Endometrium (tissue), 2 donors: ENCODE measurements around the gene GCC2.
"Not testable (repeated sequence)": the region's sequence is repeated elsewhere in the genome, so short reads cannot be mapped to it uniquely, and the experiment has no call there.

ENCODE experiments used
- FAIRE-seq: peaks from 2 replicates; lab custom pipeline; 2012; peaks lifted over from hg19 to GRCh38; lab: Jason Lieb, UNC
- donor health status: control.
- donor health status: control.

Gene GCC2

GRCh38 chr2:108441712-108442111 lies 7.3 kb upstream of the GCC2 start:
- peak; percentile 51 for FAIRE-seq

DNA sequence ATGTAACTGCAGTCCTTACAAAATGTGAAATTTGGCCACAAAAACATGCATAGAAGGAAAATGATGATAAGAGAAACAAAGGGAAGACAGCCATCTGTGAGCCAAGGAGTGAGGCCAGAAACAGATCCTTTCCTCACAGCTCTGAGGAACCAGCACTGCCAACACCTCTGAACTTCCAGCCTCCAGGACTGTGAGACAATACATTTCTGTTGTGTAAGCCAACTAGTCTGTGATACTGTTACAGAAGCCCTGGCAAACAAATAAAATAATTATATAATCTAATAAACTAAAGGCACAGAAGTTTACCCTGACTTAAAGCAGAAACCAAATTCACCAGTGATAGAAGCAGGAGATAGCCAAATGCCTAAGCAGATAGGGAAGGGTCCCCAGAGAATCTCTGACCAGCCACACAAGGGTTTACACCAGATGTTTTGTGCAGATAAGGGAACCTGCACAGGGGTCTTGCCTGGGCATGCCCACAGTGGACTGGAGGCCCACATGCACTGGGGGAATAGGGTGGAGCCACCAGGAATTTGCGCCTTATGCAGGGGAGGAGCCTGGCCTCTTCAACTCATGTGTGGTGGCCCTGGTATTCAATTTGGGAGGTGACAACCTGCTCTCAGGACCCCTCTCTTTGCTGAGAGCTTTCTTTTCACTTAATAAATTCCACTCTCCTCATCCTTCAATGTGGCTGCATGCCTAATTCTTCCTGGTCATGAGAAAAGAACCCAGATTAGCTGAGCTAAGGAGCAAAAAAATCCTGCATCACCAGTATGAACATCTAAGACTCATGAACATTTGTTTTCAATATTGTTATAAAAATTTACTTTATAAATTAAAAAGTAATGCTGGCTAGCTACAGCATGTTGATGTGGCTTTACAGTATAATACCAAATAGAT lies 3.8 kb upstream of the GCC2 start:
- no peak for FAIRE-seq

DNA sequence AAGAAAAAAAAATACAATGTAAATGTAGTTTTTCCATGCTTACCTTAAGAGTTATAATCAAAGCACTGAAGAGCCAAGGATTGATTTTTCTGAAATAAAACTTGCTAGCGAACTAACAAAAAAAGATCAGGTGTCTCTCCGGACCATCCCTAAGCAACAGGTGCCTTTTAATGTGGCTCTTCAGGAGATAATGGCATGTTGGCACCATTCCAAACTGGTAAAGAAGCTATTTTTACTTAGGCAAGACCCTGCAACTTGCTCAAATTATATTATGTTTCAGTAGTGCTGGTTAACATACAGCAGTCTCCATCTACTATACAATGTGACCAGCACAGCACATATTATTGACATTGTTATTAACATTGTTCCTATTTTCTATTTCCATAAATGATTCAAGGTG lies 2.3 kb upstream of the GCC2 start:
- FAIRE-seq, result no peak

- no peak for FAIRE-seq
These were observed 894 bp upstream of the GCC2 start for GRCh38 chr2:108447947-108448677.

- FAIRE-seq, result no peak
These were observed 564 bp downstream of the GCC2 start for GRCh38 chr2:108449410-108450130.

GRCh38 chr2:108450863-108451262 lies 1.9 kb downstream of the GCC2 start:
- FAIRE-seq, result no peak

- FAIRE-seq, result no peak
These were observed 3.0 kb downstream of the GCC2 start for GRCh38 chr2:108451976-108452375.

DNA sequence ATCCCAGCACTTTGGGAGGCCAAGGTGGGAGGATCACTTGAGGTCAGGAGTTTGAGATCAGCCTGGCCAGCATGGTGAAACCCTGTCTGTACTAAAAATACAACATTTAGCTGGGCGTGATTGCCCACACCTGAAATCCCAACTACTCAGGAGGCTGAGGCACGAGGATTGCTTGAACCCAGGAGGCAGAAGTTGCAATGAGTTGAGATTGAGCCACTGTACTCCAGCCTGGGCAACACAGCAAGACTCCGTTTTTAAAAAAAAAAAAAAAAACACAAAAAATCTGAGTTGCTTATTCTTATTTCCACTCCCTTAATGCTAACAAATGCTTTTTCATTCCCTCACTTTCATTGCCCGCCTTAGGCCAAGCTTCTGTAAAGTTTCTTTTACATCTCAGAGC lies 4.5 kb downstream of the GCC2 start:
- not testable (repeated sequence) for FAIRE-seq

GRCh38 chr2:108454440-108454839 lies 5.4 kb downstream of the GCC2 start:
- no peak for FAIRE-seq

DNA sequence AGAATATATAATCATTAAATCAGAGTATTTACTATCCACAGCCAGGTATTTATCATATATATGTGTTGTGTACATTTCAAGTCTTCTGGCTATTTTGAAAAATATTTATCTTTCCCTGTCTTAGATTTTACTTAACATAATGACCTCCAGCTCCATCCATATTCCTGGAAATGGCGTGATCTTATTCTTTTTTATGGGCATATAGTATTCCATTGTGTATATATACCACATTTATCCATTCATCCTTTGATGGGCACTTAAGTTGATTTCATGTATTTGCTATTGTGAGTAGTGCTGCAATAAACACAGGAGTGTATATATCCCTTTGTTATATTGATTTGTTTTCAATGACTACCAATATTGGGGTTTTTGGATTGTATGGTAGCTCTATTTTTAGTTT lies 6.6 kb downstream of the GCC2 start:
- no peak for FAIRE-seq

- no peak for FAIRE-seq
These were observed 9.1 kb downstream of the GCC2 start for GRCh38 chr2:108458082-108458481.

DNA sequence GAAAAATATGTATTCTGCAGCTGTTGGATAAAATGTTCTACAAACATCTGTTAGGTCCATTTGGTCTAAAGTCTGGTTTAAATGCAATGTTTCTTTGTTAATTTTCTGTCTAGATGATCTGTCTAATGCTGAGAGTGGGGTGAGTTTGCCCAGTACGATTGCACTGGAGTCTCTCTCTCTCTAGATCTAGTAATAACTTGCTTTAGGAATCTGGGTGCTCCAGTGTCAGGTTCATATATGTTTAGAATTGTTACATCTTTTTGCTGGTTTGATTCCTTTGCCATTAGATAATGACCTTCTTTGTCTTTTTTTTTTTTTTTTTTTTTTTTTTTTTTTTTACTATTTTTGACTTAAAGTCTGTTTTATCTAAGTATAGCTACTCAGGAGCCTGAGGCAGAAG lies 10.4 kb downstream of the GCC2 start:
- no peak for FAIRE-seq

GRCh38 chr2:108460345-108461037 lies 11.5 kb downstream of the GCC2 start:
- no peak for FAIRE-seq

- FAIRE-seq, result no peak
These were observed 28.1 kb downstream of the GCC2 start for GRCh38 chr2:108477099-108477498.

- FAIRE-seq, result no peak
These were observed 36.2 kb downstream of the GCC2 start for GRCh38 chr2:108485253-108485652.

DNA sequence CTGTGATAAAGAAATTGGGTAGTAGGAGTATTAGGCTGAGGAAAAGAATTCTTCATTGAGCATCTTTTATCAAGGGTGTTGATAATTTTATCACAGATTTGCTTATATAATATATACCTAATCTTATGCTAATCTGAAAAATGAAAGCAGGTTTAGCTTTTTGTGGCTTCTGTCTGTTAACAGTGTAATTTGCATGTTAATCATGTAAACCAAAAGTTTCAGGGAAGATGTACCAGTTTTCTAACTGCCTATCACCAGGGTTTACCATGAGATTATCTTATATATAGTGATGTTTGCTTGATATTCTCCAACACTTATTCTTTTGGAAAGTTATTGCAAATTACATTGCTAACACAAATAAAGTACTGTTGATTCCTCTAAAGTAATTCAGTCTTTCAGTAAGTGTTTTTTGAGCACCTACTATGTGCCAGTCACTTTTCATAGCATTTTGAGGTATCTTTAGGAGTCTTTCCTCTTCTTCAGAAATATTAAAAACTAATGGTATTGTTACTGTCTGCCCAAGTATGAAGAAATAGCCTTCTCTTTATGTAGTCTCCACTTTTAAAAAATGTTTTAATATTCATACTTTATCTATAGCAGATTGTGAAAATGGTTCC lies 41.6 kb downstream of the GCC2 start:
- no peak for FAIRE-seq

- FAIRE-seq, result no peak
These were observed 42.8 kb downstream of the GCC2 start for GRCh38 chr2:108491848-108492247.

DNA sequence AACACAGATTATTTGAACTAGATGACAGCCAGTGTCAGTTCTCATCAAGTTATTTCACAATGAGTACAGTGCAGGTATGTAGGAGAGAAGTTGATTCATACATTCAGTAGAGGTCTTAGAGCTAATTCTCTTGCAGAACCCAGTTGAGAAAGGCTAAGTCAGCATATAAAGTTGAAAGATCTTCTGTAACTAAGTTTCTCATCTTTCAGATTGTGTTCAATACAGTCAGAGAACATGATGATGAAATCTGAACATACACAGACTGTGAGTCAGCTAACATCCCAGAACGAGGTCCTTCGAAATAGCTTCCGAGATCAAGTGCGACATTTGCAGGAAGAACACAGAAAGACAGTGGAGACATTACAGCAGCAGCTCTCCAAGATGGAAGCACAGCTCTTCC lies 43.4 kb downstream of the GCC2 start:
- FAIRE-seq, result no peak

DNA sequence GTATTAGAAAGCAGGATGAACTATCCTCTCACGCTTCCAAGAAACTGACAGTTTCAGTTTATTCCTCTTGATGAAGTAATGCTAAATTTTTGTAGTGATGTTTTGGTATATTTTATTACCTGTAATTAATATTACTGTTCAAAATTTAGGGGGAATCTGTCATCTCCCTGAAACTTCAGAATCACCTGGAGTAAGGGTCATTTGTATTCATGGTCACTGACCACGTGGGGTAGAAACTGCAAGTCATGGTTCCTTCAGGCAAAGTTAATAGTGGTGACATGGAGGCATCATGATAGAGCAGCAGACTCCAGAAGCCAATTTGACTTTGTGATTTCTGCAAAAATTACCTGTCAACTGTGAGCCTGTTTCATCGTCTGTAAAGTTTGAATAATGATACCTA lies 47.2 kb downstream of the GCC2 start:
- FAIRE-seq, result not testable (repeated sequence)

DNA sequence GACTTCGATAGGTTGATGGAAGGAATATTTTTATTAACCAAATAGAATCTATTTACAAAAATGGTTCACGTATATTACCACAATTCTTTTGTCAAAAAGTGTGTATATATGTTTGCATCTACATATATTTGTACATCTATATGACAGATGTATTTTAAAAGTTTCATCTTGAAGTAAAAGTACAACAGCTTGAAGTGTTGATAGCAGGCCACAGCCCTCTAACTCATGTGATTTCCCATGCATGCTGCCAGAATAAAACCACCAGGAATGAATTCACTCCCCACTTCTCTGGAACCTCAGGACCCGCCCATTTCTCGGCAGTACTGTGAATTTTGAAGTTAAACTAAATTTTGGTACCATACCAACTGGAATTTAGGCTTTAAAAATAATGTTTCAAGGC lies 58.6 kb downstream of the GCC2 start:
- not testable (repeated sequence) for FAIRE-seq

- not testable (repeated sequence) for FAIRE-seq
These were observed 63.4 kb downstream of the GCC2 start for GRCh38 chr2:108512431-108512830.

DNA sequence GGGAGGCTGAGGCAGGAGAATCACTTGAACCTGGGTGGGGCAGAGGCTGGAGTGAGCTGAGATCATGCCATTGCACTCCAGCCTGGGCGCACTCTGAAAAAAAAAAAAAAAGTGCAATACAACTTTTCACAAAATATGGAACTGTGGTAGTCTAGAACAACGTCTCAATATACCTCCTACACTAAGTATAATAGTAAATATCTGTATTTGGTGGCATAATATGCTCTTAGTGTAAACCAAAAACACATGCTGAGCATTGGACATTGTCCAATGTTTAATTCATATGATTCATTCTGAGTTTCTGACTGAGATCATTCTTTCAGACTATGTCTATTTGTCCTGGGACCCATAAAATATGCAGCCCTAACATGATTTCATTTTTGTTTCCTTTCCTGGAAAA lies 65.5 kb downstream of the GCC2 start:
- peak; percentile 60 for FAIRE-seq
